H1 (cell line): Measurements from ENCODE around the gene BRPF1. TPM values are rescaled to one million over a fixed set of nuclear protein-coding genes. Genes with fewer than 3 reads are reported as not detected.

Experiments used
- CTCF ChIA-PET: fragments of 300-600 bp; sonication (Branson Sonifier 250); formaldehyde crosslinking; loops from one replicate; lab custom pipeline; 2021; ENCODE audit not compliant: partially characterized antibody; lab: Charles Lee
- POLR2A ChIA-PET: fragments of 300-600 bp; sonication (Branson Sonifier 250); formaldehyde crosslinking; loops from one replicate; lab custom pipeline; 2021; ENCODE audit warnings: inconsistent platforms; ENCODE audit not compliant: partially characterized antibody; lab: Charles Lee
- DNase-seq, 2 experiments: peaks; one replicate each; pipeline versions ENCODE4 v3.0.0 to v3.0.0-alpha.2; 2010 to 2022; ENCODE audit warnings: low spot score in 2 of 2, low read depth in 1 of 2, mixed read lengths in 1 of 2
- FAIRE-seq: peaks from 2 replicates; lab custom pipeline; 2011; peaks lifted over from hg19 to GRCh38; lab: Jason Lieb, UNC
- H2AFZ ChIP-seq: 2 replicates; pipeline ENCODE4 v1.8.1; 2012; ENCODE audit warnings: low read length, inconsistent platforms
- H2AK5ac ChIP-seq: 2 replicates; pipeline ENCODE4 v1.6.1; 2013; ENCODE audit warnings: low read depth, low read length
- H2BK120ac ChIP-seq: replicated peaks from 2 replicates; pipeline ENCODE3; 2013; ENCODE audit warnings: low read depth, low read length, inconsistent platforms
- H2BK12ac ChIP-seq: 2 replicates; pipeline ENCODE4 v1.6.1; 2013; ENCODE audit warnings: low read depth, low read length
- H2BK15ac ChIP-seq: 2 replicates; pipeline ENCODE4 v1.6.1; 2013; ENCODE audit warnings: low read length
- H2BK20ac ChIP-seq: 2 replicates; pipeline ENCODE4 v1.6.1; 2013; ENCODE audit warnings: low read length
- H2BK5ac ChIP-seq: 2 replicates; pipeline ENCODE4 v1.6.1; 2013; ENCODE audit warnings: low read depth, low read length
- H3K14ac ChIP-seq: 2 replicates; pipeline ENCODE4 v1.6.1; 2013; ENCODE audit warnings: inconsistent platforms; ENCODE audit not compliant: insufficient read length
- H3K18ac ChIP-seq: 2 replicates; pipeline ENCODE4 v1.6.1; 2013; ENCODE audit warnings: low read length; ENCODE audit errors: extremely low read depth
- H3K23ac ChIP-seq: 2 replicates; pipeline ENCODE4 v1.6.1; 2013; ENCODE audit warnings: inconsistent platforms; ENCODE audit not compliant: insufficient read length
- H3K23me2 ChIP-seq: 2 replicates; pipeline ENCODE4 v1.6.1; 2013; ENCODE audit warnings: low read depth, low read length
- H3K27ac ChIP-seq: 2 replicates; pipeline ENCODE4 v1.6.1; 2011; ENCODE audit warnings: low read depth, low read length, inconsistent platforms
- H3K27me3 ChIP-seq, 4 experiments: replicated peaks in 1 of 4; 1 replicate in 1 of 4; 2 replicates in 3 of 4; pipeline versions ENCODE4 v1.6.1 to v1.8.1; 2011 to 2013; ENCODE audit warnings: low read length in 3 of 4, mild to moderate bottlenecking in 3 of 4, inconsistent platforms in 2 of 4, mixed read lengths in 2 of 4, moderate library complexity in 1 of 4; ENCODE audit not compliant: control insufficient read depth in 3 of 4, insufficient read depth in 3 of 4; ENCODE audit errors: extremely low read depth in 1 of 4
- H3K36me3 ChIP-seq, 4 experiments: 2 replicates each; pipeline versions ENCODE4 v1.6.1 to v1.8.1; 2011 to 2013; ENCODE audit warnings: mild to moderate bottlenecking in 4 of 4, low read length in 3 of 4, moderate library complexity in 2 of 4, control low read depth in 1 of 4, inconsistent platforms in 1 of 4; ENCODE audit not compliant: insufficient read depth in 4 of 4, control insufficient read depth in 2 of 4
- H3K4ac ChIP-seq: replicated peaks from 2 replicates; pipeline ENCODE3; 2013; ENCODE audit warnings: low read length, low read depth, mixed read lengths, inconsistent platforms; ENCODE audit not compliant: insufficient read length
- H3K4me1 ChIP-seq, 4 experiments: replicated peaks in 1 of 4; 1 replicate in 1 of 4; 2 replicates in 3 of 4; pipeline versions ENCODE4 v1.6.1 to v1.8.1; 2011 to 2013; ENCODE audit warnings: low read length in 3 of 4, inconsistent platforms in 2 of 4, mixed read lengths in 1 of 4; ENCODE audit not compliant: insufficient read depth in 4 of 4, control insufficient read depth in 3 of 4
- H3K4me2 ChIP-seq, 2 experiments: 2 replicates each; pipeline versions ENCODE4 v1.6.1 to v1.8.1; 2011 to 2013; ENCODE audit warnings: low read depth in 2 of 2, low read length in 2 of 2, control low read depth in 1 of 2, inconsistent platforms in 1 of 2, mild to moderate bottlenecking in 1 of 2; ENCODE audit not compliant: insufficient read depth in 1 of 2
- H3K4me3 ChIP-seq, 4 experiments: fragments of 200-600, 300-600 bp in 1 of 4; sonication (generic), shearing (Covaris generic), sonication (Bioruptor Twin) in 1 of 4; 2 replicates each; pipeline versions ENCODE4 v1.5.1 to v1.8.1; 2011 to 2016; ENCODE audit warnings: low read length in 4 of 4, low read depth in 3 of 4, control low read depth in 2 of 4, inconsistent platforms in 2 of 4, mild to moderate bottlenecking in 2 of 4, mixed read lengths in 1 of 4, moderate library complexity in 1 of 4; ENCODE audit not compliant: insufficient read depth in 2 of 4; ENCODE audit errors: extremely low read depth in 1 of 4
- H3K56ac ChIP-seq: replicated peaks from 2 replicates; pipeline ENCODE3; 2013; ENCODE audit warnings: low read depth, mild to moderate bottlenecking, mixed read lengths, low read length, inconsistent platforms; ENCODE audit not compliant: insufficient read length
- H3K79me1 ChIP-seq: 2 replicates; pipeline ENCODE4 v1.6.1; 2013; ENCODE audit warnings: low read depth, low read length, control low read depth
- H3K79me2 ChIP-seq, 2 experiments: 2 replicates each; pipeline versions ENCODE4 v1.6.1 to v1.8.1; 2012 to 2013; ENCODE audit warnings: low read length in 2 of 2, mild to moderate bottlenecking in 2 of 2, inconsistent platforms in 1 of 2; ENCODE audit not compliant: insufficient read depth in 2 of 2, control insufficient read depth in 1 of 2
- H3K9ac ChIP-seq, 4 experiments: replicated peaks in 1 of 4; 1 replicate in 1 of 4; 2 replicates in 3 of 4; pipeline versions ENCODE4 v1.6.1 to v1.8.1; 2011 to 2013; ENCODE audit warnings: low read depth in 3 of 4, low read length in 3 of 4, control low read depth in 2 of 4, mild to moderate bottlenecking in 2 of 4, moderate library complexity in 2 of 4, inconsistent platforms in 1 of 4; ENCODE audit errors: extremely low read depth in 1 of 4
- H3K9me3 ChIP-seq, 2 experiments: 2 replicates each; pipeline versions ENCODE4 v1.6.1 to v1.8.1; 2012 to 2013; ENCODE audit warnings: mild to moderate bottlenecking in 2 of 2, moderate library complexity in 2 of 2, control low read depth in 1 of 2, inconsistent platforms in 1 of 2, low read depth in 1 of 2, low read length in 1 of 2, mixed read lengths in 1 of 2; ENCODE audit not compliant: insufficient read depth in 2 of 2
- H4K20me1 ChIP-seq, 2 experiments: replicated peaks in 1 of 2; 2 replicates each; pipeline versions ENCODE3 to v1.8.1; 2011 to 2013; ENCODE audit warnings: inconsistent platforms in 2 of 2, low read length in 2 of 2, mild to moderate bottlenecking in 1 of 2; ENCODE audit not compliant: insufficient read depth in 2 of 2, control insufficient read depth in 1 of 2
- H4K5ac ChIP-seq: 2 replicates; pipeline ENCODE4 v1.6.1; 2013; ENCODE audit warnings: low read length, low read depth, mixed read lengths, inconsistent platforms; ENCODE audit not compliant: insufficient read length
- H4K8ac ChIP-seq: 2 replicates; pipeline ENCODE4 v1.8.0; 2013; ENCODE audit warnings: mild to moderate bottlenecking, moderate library complexity, low read length, inconsistent platforms; ENCODE audit not compliant: insufficient read depth; ENCODE audit errors: extremely low read depth
- H4K91ac ChIP-seq: replicated peaks from 2 replicates; pipeline ENCODE3; 2013; ENCODE audit warnings: low read length, mixed read lengths, inconsistent platforms; ENCODE audit not compliant: insufficient read length
- TCF12 ChIP-seq: IDR thresholded peaks from 2 replicates; pipeline ENCODE4 v1.6.1; 2011; ENCODE audit warnings: low read depth, mild to moderate bottlenecking, low read length
- WGBS, 2 experiments: shearing (Covaris generic) in 1 of 2; methylation state at CpG; one replicate each; pipeline versions ENCODE4 v1.1.6 to v1.1.7; 2013 to 2015; ENCODE audit warnings: low lambda C conversion rate in 2 of 2, mixed read lengths in 2 of 2, inconsistent platforms in 1 of 2, low coverage in 1 of 2, missing lambda C conversion rate in 1 of 2; ENCODE audit not compliant: insufficient replicate concordance in 2 of 2, insufficient coverage in 1 of 2, insufficient read length in 1 of 2; ENCODE audit errors: extremely low coverage in 1 of 2, missing lambda C conversion rate in 1 of 2; 5-methylcytosine and 5-hydroxymethylcytosine counted together
- polyA plus RNA-seq, 7 experiments: library from polyadenylated mRNA; depleted of rRNA in 3 of 7; stranded (reverse) in 5 of 7; unstranded in 2 of 7; fragments of >200 nt in 5 of 7; fragments of 200-250 nt in 2 of 7; gene quantifications; 1 replicate in 5 of 7; 2 replicates in 1 of 7; 4 replicates in 1 of 7; pipeline versions ENCODE4 v1.2.1 to v1.2.3, GENCODE V29; 2011 to 2013; ENCODE audit warnings: missing spikeins in 2 of 7, mixed read lengths in 2 of 7
- total RNA-seq: library from RNA; stranded (reverse); fragmentation: NEBNext Ultra II Directional; extraction: Animal tissue kit (Norgen Biotek cat#: 25700); gene quantifications from 2 replicates; pipeline ENCODE4 v1.2.1, GENCODE V29; 2021

Gene BRPF1
- total and polyA plus RNA-seq, 2 of the 8 experiments (the other 6 are each of a cell fraction or from before 2014, with no cell fraction given): 11.3 to 21.7 TPM

DNA sequence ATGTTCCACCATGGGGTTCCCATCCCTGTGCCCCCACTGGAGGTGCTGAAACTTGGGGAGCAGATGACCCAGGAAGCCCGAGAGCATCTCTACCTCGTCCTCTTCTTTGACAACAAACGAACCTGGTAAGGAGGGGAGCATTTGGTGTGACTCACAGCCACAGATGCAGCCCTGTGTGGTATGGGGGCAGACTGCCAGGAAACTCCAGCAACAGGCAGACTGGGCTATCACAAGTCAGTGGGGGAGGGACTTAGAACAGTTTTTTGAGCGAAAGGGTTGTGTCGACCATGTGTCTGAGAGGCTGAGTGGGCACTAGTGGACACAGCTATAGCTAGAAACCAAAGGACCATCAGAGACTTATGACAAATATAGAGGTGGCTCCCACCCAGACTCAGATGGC, 14.8 kb downstream of the BRPF1 start:
- DNase-seq (no peak), FAIRE-seq (no peak)
- Histone ChIP-seq H3K56ac (no peak overlapping the region), H3K18ac (no peak overlapping the region), H3K4me3 (no peak overlapping the region), H2BK20ac (no peak overlapping the region), H3K4ac (no peak overlapping the region), H2BK12ac (no peak overlapping the region), H3K4me2 (no peak overlapping the region), H3K23me2 (peaks cover 6% of the 10 kb centered on the region), H4K20me1 (peaks cover 0 to 4% of the 10 kb centered on the region in 2 experiments), H3K79me1 (peaks cover 4% of the 10 kb centered on the region), H2AFZ (no peak overlapping the region), H2AK5ac (no peak overlapping the region), H4K5ac (no peak overlapping the region), H3K4me1 (peaks cover 0 to 9% (median 6%) of the 10 kb centered on the region in 4 experiments; a peak in 4 of 7 replicates), H3K9ac (no peak overlapping the region), H3K23ac (no peak overlapping the region), H3K36me3 (peaks cover 47 to 73% (median 64%) of the 10 kb centered on the region in 4 experiments), H3K9me3 (no peaks in the 10 kb centered on the region), H4K8ac (no peak overlapping the region), H2BK120ac (no peak overlapping the region), H3K79me2 (peaks cover 0 to 8% of the 10 kb centered on the region in 2 experiments; a peak in 2 of 4 replicates), H4K91ac (no peak overlapping the region), H3K27ac (no peak overlapping the region), H3K27me3 (no peaks in the 10 kb centered on the region), H3K14ac (no peak overlapping the region), H2BK5ac (no peak overlapping the region), H2BK15ac (no peak overlapping the region)
- WGBS, 2 experiments: 83% methylated on average over 5 of the region's 5 CpGs; no CpG with 5 or more reads in 1 of the 2 experiments
- POLR2A ChIA-PET: interaction anchor here (1.2 to 6.7 kb wide), 2 partner anchors 10 to 14 kb away, joined by 6 to 56 read pairs; partner anchors contain the start of gene BRPF1
- CTCF ChIA-PET: interaction anchor here (1.2 to 1.5 kb wide), 2 partner anchors 14 to 19 kb away, joined by 3 to 7 read pairs; no protein-coding TSS in a partner anchor
- no peak for TF ChIP-seq TCF12
